Endothelial cell (in vitro differentiated cells): ENCODE data around the gene CHD2. TPM values are rescaled to one million over a fixed set of nuclear protein-coding genes. Genes with fewer than 3 reads are reported as not detected.

Source experiments
- DNase-seq: peaks from one replicate; pipeline ENCODE4 v3.0.0; 2021; ENCODE audit warnings: low spot score
- H3K27ac Mint-ChIP-seq: one replicate; pipeline ENCODE4 v1.8.0; 2021; ENCODE audit warnings: mixed read lengths, inconsistent platforms; ENCODE audit not compliant: unreplicated experiment
- H3K27me3 Mint-ChIP-seq: one replicate; pipeline ENCODE4 v1.8.0; 2021; ENCODE audit warnings: mild to moderate bottlenecking, moderate library complexity, mixed read lengths, inconsistent platforms; ENCODE audit not compliant: unreplicated experiment
- H3K36me3 Mint-ChIP-seq: one replicate; pipeline ENCODE4 v1.8.0; 2021; ENCODE audit warnings: mild to moderate bottlenecking, low read depth, mixed read lengths, inconsistent platforms; ENCODE audit not compliant: unreplicated experiment
- H3K4me1 Mint-ChIP-seq: one replicate; pipeline ENCODE4 v1.8.0; 2021; ENCODE audit warnings: mild to moderate bottlenecking, mixed read lengths, inconsistent platforms; ENCODE audit not compliant: unreplicated experiment
- H3K4me3 Mint-ChIP-seq: one replicate; pipeline ENCODE4 v1.8.0; 2021; ENCODE audit warnings: mild to moderate bottlenecking, mixed read lengths, inconsistent platforms; ENCODE audit not compliant: unreplicated experiment
- H3K9me3 Mint-ChIP-seq: one replicate; pipeline ENCODE4 v1.8.0; 2021; ENCODE audit warnings: mixed read lengths, inconsistent platforms; ENCODE audit not compliant: unreplicated experiment
- CTCF ChIP-seq: fragments of 200-600 bp; sonication (generic); IDR thresholded peaks from one replicate; pipeline ENCODE4 v1.5.0; 2021; ENCODE audit warnings: antibody characterized with exemption; ENCODE audit not compliant: unreplicated experiment
- total RNA-seq: library from RNA; stranded (reverse); fragmentation: NEBNext Ultra II Directional; extraction: Animal tissue kit (Norgen Biotek cat#: 25700); gene quantifications from one replicate; pipeline ENCODE4 v1.2.1, GENCODE V29; 2021; ENCODE audit not compliant: unreplicated experiment

The CHD2 gene
- total RNA-seq, 1 donor from 2014 or later = 96.3 TPM

- Mint-ChIP-seq H3K9me3 (no peaks in the 10 kb centered on the region), H3K4me3 (peak overlapping the region; percentile 95), H3K4me1 (peaks cover 49% of the 10 kb centered on the region), H3K36me3 (peaks cover 13% of the 10 kb centered on the region), H3K27me3 (peaks cover 14% of the 10 kb centered on the region), H3K27ac (peak overlapping the region; percentile 100)
- no peak for TF ChIP-seq CTCF
- peak; percentile 100 for DNase-seq
Measured at GRCh38 chr15:92903966-92904721, 4.0 kb downstream of the CHD2 start.

GRCh38 chr15:92904722-92905571 is 4.8 kb downstream of the CHD2 start:
- TF ChIP-seq CTCF = no peak
- peak overlapping the region; percentile 95 for H3K4me3 Mint-ChIP-seq
- peaks cover 14% of the 10 kb centered on the region for H3K27me3 Mint-ChIP-seq

GRCh38 chr15:92906020-92906419 is 5.9 kb downstream of the CHD2 start:
- Mint-ChIP-seq H3K36me3 (peaks cover 8% of the 10 kb centered on the region), H3K4me1 (peaks cover 61% of the 10 kb centered on the region), H3K9me3 (no peaks in the 10 kb centered on the region), H3K27me3 (peaks cover 17% of the 10 kb centered on the region), H3K4me3 (peak overlapping the region; percentile 24), H3K27ac (peak overlapping the region; percentile 100)
- DNase-seq = no peak
- no peak for TF ChIP-seq CTCF

More at GRCh38 chr15:92904722-92905571, 4.8 kb downstream of the CHD2 start:
- Mint-ChIP-seq H3K27ac (peak overlapping the region; percentile 100), H3K36me3 (peaks cover 11% of the 10 kb centered on the region), H3K4me1 (peaks cover 55% of the 10 kb centered on the region), H3K9me3 (no peaks in the 10 kb centered on the region)
- DNase-seq = no peak

GRCh38 chr15:92906563-92907081 is 6.5 kb downstream of the CHD2 start:
- H3K27me3 Mint-ChIP-seq = peaks cover 17% of the 10 kb centered on the region
- no peak for DNase-seq
- no peak for TF ChIP-seq CTCF
- H3K27ac Mint-ChIP-seq = peak overlapping the region; percentile 95
- H3K36me3 Mint-ChIP-seq = peaks cover 3% of the 10 kb centered on the region
- H3K4me3 Mint-ChIP-seq = peak overlapping the region; percentile 85
- H3K9me3 Mint-ChIP-seq = no peaks in the 10 kb centered on the region
- H3K4me1 Mint-ChIP-seq = peaks cover 67% of the 10 kb centered on the region
